Measurements from ENCODE around the gene MUC5B.

MUC5B gene

DNA sequence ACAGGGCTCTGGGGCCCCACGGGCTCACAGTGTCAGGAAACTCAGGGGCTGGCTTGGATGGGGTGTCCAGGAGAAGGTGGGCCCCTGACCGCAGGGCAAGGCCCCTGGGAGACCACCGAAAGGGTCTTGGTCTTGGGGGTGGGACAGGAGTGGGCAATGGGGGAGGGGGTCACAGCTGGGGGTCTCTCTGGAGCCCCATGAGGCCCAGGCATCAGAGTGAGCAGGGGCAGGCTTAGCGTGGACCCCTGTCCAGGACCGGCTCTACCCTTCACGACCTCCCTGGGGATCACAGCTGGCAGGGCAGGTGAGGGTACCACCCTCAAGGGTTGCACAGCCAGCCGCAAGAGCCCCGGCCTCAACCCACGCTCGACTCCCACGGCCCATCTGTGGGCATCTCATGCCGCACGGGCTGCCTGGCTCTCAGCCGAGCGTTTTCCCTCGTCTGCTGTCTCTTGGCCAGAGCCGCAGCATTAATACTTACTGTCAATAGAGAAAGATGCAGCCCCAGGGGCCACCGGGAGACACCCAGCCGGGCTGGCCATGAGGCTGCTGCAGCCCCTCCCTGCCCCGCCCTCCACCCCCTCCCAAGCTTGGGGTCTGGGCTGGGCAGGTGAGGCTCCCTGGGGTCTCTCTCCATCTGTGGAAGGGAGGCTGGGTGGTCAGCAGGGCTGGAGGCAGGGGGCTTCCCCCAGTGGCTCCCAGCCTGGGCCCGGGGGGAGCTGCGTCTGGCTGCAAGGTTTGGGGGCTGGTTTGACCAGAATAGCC lies 662 bp downstream of the MUC5B start:
- DNase-seq: no peak

DNA sequence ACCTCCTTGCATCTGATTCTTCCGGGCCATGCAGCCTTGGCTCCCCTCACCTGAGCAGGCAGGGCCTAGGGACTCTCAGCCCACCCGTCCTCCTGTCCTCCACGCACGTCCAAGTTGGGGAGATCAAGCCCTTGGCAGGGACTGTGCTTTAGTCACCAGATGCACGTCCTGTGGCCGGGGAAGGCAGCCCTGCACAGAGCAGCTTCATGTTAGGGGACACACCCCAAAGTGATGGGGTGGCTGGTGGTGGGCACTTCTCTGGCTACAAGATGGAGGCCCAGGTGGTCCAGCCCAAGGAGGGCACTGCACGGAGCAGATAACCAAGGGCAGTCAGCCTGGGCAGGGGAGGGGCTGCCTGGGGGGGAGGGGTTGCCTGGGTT lies 1.2 kb downstream of the MUC5B start:
- no peak for DNase-seq

DNA sequence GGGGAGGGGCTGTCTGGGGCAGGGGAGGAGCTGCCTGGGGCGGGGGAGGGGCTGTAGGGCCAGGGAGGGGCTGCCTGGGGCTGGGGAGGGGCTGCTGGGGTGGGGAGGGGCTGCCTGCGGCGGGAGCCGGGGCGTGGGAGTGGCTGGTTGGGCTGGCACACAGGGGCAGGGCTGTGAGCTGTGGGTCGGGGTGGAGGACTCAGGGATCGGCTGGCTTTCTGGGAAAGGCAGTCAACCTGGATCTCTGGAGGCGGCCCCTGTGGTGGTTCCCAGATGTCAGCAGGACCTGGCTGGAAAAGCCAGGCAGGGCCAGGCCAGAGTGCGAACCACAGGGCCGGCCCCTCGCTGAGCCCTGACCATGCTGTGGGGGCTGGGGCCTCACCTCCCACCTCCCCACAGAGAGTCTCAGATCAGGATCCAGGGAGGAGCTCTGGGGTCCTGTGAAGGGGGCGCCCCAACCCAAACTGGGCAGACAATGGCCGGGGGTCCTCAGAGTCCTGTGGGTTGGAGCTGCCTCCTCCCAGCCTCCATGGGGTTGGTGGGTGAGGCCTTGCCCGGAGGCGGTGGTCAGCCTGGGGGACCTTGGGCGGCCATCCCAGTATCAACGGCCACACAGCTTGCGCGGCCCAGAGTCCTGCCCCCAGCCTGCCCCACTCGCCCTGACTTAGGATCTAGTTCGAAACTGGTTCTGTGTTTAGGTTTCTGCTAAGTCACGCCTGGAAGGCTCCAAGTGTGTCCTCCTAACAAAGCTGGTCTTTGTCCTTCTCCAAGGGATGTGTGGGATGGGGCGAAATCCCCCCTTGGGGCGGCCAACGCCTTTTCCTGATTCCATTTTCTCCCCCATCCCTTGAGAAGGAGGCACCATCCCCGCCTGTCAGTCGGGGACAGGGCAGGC lies 1.9 kb downstream of the MUC5B start:
- DNase-seq: no peak

DNA sequence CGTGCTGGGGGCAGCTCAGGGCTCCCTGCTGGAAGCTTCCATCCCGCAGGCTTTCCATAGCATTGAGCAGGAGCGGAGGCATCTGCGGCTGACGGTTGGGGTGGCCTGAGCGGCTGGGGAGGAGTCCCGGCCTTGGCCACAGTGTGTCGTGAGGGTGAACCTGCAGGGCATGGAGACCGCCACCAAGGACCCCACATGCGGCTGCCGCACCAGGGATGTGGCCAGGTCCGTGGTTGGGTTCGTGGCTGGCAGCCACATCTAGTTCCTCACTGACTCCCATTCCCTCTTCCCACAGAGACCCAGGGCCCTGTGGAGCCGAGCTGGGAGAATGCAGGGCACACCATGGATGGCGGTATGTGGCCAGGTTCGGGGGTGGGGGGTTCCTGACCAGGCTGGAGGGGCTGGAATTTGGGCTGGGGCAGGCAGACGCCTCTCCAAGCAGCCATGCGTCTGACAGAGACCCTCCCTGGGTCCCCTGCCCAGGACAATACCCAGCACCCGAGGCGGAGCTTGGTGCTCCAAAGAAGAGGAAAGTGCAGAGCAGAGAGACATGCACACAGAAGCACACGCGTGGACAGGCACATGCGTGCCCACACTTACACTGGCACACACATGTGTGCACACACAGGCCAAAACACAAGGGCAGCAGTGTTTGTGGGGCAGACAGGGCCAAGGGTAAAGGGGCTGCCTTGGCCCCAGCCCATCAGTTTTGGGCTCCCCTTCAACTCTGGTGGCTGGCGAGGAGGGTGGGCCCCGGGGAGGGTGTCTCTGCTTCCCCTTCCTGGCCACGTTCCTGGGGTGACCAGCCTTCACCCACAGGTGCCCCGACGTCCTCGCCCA lies 2.7 kb downstream of the MUC5B start:
- DNase-seq: no peak

DNA sequence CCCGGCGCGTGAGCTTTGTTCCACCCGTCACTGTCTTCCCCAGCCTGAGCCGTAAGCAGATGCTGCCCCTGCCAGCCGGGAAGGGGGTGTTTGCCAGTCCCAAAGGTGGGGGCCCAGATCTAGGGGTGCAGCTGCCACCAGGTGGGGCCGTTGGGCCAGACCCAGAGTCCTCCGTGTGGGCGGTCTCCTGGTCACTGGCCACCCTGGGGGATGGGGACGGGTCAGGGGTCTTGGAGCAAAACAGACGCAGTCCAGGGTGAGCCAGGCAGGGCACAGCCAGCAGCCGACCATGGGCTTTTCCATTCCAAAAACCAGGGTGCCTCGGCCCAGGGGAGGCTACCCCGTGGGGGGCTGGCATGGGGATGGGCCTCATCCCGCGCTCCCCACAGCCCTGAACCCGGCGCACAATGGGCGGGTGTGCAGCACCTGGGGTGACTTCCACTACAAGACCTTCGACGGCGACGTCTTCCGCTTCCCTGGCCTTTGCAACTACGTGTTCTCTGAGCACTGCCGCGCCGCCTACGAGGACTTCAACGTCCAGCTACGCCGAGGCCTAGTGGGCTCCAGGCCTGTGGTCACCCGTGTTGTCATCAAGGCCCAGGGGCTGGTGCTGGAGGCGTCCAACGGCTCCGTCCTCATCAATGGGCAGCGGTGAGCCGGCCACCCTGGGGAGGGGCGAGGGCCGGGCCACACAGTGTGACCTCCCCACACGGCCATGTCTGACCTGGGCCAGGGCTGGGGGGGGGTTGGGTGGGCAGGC lies 3.5 kb downstream of the MUC5B start:
- DNase-seq: no peak

DNA sequence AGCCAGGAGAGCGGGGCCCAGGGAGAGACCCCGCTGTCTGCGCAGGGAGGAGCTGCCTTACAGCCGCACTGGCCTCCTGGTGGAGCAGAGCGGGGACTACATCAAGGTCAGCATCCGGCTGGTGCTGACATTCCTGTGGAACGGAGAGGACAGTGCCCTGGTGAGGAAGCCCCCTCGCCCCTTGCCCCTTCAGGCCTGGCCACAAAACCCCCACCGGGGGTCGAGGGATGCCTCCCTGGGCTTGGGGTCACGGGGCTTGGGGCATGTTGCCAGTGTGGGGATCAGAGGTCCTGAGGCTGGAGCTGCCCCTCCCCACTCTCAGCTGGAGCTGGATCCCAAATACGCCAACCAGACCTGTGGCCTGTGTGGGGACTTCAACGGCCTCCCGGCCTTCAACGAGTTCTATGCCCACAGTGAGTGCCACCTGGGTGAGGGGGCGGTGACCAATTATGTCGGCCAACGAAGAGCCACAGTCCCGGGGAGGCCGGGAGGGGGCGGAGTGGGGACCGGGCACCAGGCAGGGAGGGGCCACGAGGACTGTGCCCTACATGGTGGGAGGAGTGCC lies 4.2 kb downstream of the MUC5B start:
- DNase-seq: no peak

DNA sequence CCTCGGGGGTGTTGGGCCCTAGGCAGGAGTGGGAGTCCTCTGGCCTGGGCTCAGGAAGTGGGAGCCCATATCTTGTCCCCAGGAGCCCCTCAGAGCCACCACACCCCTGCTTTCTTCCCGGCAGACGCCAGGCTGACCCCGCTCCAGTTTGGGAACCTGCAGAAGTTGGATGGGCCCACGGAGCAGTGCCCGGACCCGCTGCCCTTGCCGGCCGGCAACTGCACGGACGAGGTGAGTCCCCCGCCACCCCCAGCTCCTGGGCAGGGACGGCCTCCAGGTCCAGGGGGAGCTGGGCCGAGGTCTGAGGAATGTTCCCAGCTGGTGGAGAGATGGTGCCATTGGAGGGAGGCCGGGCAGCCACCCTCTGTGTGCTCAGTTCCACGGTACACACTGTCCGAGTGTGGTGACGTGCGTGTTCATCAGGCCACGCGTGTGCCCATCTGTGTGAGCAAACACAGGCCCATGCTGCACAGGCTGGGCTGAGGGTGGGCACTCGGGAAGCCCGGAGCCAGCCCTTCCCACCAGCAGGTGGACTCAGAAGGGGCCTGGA lies 4.8 kb downstream of the MUC5B start:
- no peak for DNase-seq

DNA sequence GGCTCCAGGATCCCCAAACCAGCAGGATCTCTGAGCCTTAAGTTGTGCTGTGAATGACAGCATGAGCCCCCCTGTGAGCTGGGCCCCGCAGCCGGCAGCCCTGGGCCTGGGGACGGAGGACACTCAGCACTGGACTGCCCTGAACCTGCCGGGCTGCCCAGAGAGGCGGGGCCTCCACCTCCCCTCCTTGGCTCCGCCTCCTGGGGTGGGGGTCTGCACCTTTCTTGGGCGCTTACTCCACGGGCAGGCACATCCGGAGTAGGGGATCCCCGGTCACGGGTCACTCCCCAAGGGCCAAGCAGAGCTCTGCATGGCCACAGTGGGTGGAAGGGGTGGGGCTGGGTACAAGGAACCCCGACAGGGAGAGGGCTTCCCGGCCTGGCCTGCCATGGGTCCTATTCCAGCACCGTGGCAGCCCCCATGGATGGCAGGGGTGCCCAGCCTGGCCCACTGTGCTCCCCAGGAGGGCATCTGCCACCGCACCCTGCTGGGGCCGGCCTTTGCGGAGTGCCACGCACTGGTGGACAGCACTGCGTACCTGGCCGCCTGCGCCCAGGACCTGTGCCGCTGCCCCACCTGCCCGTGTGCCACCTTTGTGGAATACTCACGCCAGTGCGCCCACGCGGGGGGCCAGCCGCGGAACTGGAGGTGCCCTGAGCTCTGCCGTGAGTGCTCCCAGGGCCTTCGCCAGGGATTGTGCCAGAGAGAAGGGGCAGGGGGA lies 5.4 kb downstream of the MUC5B start:
- no peak for DNase-seq

DNA sequence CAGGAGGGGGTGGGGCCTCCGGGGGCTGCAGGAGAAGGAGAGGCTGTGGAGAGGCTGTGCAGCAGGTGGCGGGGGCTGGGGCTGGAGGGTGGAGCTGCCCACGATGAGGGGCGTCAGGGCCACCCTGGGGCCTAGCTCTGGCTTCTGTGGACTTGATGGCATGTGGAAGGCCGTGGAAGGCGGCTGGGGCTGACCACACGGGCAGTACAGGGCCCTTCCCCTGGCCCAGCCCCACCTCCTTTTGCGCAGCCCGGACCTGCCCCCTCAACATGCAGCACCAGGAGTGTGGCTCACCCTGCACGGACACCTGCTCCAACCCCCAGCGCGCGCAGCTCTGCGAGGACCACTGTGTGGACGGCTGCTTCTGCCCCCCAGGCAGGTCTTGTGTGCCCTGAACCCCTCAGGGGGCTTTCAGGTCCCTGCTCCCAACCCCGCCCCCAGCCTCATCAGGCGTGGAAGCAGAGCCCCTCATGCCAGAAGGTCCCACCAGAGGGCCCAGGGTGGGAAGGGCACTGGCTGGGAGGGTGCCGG lies 6.1 kb downstream of the MUC5B start:
- DNase-seq: no peak

DNA sequence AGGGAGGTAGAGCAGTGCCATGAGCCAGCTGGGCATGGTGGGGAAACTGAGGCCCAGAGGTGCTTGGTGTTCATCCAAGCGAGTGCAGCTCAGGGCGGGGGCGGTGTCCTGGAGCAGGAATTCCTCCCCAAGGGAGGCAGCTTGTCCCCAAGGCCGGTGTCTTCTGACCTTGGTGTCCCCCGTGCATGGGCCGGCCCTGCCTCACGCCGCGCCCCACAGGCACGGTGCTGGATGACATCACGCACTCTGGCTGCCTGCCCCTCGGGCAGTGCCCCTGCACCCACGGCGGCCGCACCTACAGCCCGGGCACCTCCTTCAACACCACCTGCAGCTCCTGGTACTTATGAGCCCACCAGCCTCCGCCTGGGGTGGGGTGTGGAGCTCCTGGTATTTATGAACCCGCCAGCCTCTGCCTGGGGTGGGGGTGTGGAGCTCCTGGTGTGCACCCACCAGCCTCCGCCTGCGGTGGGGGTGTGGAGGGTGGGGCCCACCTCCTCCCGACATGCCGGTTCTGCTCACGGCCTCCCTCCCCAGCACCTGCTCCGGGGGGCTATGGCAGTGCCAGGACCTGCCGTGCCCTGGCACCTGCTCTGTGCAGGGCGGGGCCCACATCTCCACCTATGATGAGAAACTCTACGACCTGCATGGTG lies 6.7 kb downstream of the MUC5B start:
- no peak for DNase-seq

DNA sequence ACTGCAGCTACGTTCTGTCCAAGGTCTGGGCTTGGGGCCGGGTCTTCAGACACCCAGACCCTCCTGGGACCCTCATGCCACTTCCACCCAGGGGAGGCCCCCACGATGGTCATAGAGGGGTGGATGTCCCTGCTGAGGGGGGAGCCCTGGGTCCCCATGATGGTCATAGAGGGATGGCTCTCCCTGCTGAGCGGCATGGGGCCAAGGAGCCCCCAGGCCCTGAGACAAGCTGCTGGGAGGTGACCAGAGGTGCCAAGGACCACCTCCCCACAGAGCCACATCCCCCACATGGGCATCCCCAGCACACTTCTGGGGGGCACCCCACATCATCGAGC lies 7.2 kb downstream of the MUC5B start:
- no peak for DNase-seq

DNA sequence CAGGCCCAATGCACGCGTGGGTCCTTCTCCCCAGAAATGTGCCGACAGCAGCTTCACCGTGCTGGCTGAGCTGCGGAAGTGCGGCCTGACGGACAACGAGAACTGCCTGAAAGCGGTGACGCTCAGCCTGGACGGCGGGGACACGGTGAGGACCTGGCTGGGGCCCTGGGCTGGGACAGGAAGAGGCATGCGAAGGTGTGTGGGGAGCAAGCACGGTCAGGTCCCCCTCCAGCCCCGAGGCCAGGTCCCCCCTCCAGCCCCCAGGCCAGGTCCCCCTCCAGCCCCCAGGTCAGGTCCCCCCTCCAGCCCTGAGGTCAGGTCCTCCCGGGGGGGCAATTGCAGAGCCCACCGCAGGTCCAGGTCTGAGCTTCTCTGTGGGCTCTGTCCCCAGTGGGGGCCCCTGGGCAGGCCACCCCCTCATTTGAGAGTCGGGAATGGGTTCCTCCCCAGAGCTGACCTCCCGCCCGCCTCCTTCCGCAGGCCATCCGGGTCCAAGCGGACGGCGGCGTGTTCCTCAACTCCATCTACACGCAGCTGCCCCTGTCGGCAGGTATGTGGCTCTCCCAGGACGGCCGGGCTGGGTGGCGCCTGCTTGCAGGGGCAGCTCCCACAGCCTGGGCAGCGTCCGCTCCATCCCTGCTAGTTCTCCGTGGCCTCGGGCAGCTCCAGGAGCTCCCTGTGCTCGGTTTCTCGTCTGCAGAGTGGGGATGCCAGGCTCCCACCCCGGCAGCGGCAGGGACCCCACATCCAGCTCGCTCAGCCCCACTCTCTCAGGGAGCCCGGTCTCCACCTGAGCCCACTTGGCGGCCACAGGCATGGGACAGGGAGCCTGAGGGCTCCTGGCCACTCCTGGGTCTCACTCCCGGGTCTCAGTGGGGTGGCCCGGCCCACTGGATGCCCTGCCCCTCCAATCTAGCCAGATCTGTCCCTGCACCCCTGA lies 7.9 kb downstream of the MUC5B start:
- no peak for DNase-seq

DNA sequence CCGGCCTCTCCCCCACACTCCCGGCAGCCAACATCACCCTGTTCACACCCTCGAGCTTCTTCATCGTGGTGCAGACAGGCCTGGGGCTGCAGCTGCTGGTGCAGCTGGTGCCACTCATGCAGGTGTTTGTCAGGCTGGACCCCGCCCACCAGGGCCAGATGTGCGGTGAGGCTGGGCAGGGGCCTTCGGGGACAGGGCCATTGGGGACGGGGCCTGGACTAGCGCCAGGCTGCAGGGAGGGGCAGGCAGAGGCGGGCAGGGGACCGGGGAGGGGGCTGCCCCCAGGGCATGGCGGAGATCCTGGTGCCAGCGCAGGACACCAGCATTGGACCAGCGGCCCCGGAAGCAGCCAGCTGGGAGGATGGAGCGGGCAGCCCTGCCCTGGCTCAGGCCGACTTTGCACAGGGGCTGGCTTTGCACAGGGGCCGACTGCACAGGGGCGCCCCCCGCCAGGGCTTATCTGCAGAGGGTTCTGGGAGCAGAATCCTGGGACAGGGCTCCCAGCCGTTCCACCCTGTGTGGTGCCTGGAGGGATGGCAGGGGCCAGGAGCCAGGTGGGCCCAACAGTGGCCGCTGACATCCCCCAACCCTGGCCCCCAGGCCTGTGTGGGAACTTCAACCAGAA lies 8.6 kb downstream of the MUC5B start:
- DNase-seq: no peak

DNA sequence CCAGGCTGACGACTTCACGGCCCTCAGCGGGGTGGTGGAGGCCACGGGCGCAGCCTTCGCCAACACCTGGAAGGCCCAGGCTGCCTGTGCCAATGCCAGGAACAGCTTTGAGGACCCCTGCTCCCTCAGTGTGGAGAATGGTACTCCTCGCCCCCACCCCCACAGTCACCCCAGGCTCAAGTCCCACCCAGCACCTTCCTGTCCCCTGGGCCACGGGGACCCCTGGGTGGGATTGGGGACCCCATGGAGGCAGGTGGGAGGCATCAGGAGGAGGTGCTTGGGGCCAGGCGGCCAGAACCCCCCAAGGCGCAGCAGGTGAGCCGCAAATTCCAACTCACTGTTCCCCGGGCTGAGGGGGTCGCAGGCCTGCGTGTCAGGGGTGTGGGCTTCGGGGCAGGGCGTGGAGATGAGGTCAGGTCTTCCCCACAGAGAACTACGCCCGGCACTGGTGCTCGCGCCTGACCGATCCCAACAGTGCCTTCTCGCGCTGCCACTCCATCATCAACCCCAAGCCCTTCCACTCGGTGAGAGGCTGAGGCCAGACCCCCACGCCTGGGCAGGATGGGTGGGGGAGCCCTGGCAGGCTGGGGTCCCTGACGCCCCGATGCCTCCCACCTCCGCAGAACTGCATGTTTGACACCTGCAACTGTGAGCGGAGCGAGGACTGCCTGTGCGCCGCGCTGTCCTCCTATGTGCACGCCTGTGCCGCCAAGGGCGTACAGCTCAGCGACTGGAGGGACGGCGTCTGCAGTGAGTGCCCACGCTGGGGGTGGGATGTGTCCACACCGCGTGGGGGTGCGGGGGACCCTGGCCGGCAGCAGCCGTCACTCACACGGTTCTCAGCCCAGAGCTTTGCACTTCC lies 9.4 kb downstream of the MUC5B start:
- DNase-seq: no peak

DNA sequence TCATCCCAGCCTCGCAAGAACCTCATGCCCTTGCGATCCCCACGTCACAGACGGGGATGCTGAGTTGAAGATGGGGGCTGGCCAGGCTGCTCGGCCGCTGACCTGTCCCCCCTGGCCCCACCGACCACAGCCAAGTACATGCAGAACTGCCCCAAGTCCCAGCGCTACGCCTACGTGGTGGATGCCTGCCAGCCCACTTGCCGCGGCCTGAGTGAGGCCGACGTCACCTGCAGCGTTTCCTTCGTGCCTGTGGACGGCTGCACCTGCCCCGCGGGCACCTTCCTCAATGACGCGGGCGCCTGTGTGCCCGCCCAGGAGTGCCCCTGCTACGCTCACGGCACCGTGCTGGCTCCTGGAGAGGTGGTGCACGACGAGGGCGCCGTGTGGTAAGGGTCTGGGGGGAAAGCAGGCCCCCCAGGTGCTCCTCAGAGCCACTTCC lies 10.0 kb downstream of the MUC5B start:
- DNase-seq: no peak

DNA sequence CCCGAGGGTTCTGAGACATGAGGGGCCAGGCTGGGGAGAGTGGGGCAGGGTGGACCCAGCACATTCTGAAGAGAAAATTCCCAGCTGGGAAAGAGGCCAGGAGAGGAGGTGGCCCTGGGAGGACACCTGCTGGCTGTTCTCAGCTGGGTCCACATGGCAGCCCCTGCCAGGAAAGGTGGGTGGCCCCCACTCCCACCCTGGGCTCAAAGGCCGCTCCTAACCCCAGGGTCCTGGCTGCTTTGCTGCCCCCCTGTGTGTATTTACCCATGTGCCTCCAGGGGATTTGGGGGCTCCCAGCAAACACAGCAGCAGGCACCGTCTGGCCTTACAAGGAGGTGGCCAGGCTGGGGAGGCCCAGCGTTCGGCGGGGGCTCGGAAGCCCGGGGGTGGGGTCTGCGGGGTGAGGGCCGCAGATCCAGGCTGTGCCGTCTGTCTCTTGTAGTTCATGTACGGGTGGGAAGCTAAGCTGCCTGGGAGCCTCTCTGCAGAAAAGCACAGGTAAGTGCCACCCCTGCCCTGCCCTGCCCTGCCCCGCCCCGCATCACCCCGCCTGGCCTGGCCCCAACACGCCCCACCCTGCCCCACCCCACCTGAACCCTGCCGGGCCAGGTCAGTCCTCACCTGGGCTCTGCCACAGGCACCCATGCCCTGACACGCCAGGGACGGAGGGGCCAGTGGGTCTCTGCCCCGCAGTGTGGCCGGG lies 10.6 kb downstream of the MUC5B start:
- no peak for DNase-seq

DNA sequence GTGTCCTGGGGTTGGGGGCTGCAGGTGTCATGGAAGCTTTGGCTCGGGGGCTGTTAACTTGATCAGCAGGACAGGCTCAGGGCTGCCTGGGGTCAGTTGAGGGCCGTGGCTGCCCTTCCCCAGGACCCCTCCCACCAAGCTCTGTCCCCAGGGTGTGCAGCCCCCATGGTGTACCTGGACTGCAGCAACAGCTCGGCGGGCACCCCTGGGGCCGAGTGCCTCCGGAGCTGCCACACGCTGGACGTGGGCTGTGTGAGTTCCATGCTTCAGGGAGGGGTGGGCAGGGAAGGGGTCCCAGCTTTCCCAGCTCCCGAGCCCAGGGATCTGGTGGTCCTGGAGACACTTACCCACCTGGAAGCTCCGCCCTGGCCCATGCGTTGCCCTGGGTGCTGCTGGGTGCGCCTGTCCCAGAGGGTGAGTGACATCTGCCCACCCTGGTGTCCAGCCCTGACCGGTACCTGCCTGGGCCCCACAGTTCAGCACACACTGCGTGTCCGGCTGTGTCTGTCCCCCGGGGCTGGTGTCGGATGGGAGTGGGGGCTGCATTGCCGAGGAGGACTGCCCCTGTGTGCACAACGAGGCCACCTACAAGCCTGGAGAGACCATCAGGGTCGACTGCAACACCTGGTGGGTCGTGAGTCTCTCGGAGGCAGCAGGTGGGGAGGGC lies 11.3 kb downstream of the MUC5B start:
- DNase-seq: no peak

All from activated gamma-delta T cell treated with Interleukin-2 at 50 U/mL for 16 hours (primary cell).